HG03095 (cell line): ENCODE data around the gene SGK2.
"Not testable (repeated sequence)": the region's sequence is repeated elsewhere in the genome, so short reads cannot be mapped to it uniquely, and the experiment has no call there.

Experiments
- ATAC-seq: cut with Tn5 transposase; IDR thresholded peaks from one replicate; pipeline ENCODE4 v1.9.1; 2021; ENCODE audit warnings: moderate library complexity; ENCODE audit not compliant: unreplicated experiment

The SGK2 gene

GRCh38 chr20:43590392-43591303 is 31.8 kb downstream of the SGK2 start, which contains the start of gene IFT52:
Gene IFT52 (plus strand): TSS chr20:43590937. CDS start chr20:43594699, 3,762 bp downstream.
- peak; percentile 98 for ATAC-seq

- not testable (repeated sequence) for ATAC-seq
Measured at GRCh38 chr20:43601960-43602359, 43.1 kb downstream of the SGK2 start.

DNA sequence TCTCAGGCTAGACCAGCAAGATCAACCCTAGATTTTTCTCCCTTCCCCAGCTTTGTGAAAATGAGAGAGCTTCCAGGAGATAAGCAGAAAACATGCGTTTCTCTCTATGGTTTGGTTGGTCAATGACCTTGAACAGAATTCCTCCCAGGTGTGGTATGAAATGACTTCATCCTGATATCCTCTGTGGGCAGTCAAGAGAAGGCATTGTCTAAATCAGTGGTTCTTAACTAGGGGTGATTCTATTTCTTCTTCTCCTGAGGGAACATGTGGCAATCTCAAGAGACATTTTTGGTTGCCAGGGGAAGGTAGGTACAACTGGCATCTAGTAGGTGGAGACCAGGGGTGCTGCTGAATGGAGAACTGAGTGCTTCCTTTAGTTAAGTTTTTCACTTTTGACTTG is 44.3 kb downstream of the SGK2 start:
- no peak for ATAC-seq

DNA sequence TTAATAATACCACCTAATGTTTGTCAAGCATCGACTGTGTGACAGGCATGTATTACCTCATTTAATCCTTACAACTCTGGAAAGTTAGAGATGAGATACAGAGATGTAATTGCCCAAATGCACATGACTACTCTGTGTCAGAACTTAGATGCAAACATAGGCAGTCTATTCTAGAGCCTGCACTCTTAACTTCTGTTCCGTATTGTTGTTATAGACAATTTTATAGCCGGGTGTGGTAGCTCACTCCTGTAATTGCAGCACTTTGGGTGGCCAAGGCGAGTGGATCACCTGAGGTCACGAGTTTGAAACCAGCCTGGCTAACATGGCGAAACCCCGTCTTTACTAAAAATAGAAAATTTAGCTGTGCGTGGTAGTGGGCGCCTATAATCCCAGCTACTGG is 46.9 kb downstream of the SGK2 start:
- ATAC-seq: no peak

- not testable (repeated sequence) for ATAC-seq
Measured at GRCh38 chr20:43607278-43607677, 48.5 kb downstream of the SGK2 start.

GRCh38 chr20:43631598-43631997 is 72.8 kb downstream of the SGK2 start:
- ATAC-seq: no peak
